GM21737 (cell line): ENCODE results near the gene GEMIN4.
A peak's percentile ranks its signal among the peaks of the same experiment; 100 is the strongest.
"Not testable (repeated sequence)": the region's sequence is repeated elsewhere in the genome, so short reads cannot be mapped to it uniquely, and the experiment has no call there.

Experiments
- ATAC-seq: cut with Tn5 transposase; IDR thresholded peaks from one replicate; pipeline ENCODE4 v1.9.1; 2021; ENCODE audit warnings: mild to moderate bottlenecking, moderate library complexity; ENCODE audit not compliant: unreplicated experiment

The GEMIN4 gene

GRCh38 chr17:781805-782731, 30.0 kb upstream of the GEMIN4 start, which contains the start of the genes GLOD4 and MRM3:
TSS of gene GLOD4 (minus strand) at chr17:782280. CDS start at chr17:782255, 25 bp downstream.
TSS of gene MRM3 (plus strand) at chr17:782353. CDS start at chr17:782379, 26 bp downstream.
- ATAC-seq: peak; percentile 80

DNA sequence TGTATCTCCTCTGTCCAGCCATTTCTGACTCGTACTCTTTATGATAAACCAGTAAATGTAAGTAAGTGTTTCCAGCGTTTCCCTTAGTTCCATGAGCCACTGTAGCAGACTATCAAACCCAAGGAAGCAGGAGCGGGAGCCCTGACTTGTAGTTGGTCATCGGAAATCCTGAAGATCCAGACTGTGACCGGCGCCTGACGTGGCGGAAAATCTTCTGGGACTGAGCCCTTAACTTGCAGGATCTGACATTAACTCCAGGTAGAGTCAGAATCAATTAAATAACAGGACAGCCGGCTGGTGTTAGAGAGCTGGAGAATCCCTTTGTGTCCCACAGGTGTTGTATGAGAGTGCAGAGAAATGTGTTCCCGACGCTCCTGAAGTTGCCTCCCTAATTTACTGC, 26.0 kb upstream of the GEMIN4 start:
- ATAC-seq: no peak

GRCh38 chr17:774313-774584, 22.2 kb upstream of the GEMIN4 start:
- ATAC-seq: no peak

GRCh38 chr17:773467-774312, 21.6 kb upstream of the GEMIN4 start:
- ATAC-seq: no peak

- ATAC-seq: no peak
Observed at GRCh38 chr17:773016-773415, 21.0 kb upstream of the GEMIN4 start.

DNA sequence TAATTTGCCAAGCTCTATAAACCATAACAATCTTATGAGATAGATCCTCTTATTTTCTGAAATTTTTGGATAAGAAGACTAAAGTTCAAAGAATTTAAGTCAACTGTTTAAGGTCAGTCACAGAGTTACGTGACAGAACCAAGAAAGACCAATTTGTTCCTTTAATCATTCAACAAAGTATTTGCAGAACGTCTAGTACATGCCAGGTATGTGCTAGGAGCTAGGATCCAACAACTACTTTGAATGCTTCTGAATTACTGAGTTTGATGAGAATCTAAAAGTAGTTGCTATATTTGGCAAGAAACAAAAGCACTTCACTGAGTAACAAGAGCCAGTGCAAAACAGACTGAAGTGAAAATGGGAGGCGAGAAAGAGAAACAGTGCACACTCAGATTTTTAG, 15.0 kb upstream of the GEMIN4 start:
- ATAC-seq: no peak

DNA sequence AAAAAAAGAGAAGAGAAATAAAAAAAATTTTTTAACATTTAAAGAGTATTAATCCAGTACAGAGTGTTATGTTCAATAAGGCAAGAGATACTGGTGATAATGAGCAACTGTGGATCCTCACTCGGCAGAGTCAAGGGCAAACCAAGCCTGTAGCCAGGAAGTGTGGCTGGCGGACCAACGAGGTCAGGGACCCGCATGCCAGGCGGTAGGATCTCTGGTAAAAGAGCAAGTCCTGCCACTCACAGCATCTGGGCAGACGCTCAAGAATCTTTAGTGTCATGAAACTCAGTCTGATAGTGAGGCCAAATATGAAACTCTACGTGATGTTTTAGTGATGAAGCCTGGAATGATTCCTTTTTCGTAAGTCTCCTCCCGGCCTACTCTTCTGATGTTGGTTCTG, 8.3 kb upstream of the GEMIN4 start:
- ATAC-seq: no peak

DNA sequence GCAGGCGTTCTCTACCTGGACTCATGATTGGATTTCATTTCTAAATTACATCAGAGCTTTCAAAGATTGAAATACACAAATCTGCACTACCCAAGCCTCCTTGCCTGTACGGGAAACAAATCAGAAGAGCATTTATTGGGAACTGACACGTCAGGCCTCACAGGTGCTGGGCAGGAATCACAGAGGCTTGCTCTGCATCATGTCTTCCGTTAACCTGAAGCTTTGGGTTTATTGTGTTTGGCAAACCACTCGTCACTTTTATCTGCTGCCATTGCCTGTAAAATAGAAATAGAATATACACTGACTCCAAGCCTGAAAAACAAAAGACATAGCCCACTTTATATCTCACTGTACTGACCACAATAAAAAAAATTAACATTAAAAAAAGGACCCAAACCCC, 7.9 kb upstream of the GEMIN4 start:
- no peak for ATAC-seq

- not testable (repeated sequence) for ATAC-seq
Observed at GRCh38 chr17:756010-756567, 4.0 kb upstream of the GEMIN4 start.

- ATAC-seq: not testable (repeated sequence)
Observed at GRCh38 chr17:755319-755961, 3.4 kb upstream of the GEMIN4 start.

DNA sequence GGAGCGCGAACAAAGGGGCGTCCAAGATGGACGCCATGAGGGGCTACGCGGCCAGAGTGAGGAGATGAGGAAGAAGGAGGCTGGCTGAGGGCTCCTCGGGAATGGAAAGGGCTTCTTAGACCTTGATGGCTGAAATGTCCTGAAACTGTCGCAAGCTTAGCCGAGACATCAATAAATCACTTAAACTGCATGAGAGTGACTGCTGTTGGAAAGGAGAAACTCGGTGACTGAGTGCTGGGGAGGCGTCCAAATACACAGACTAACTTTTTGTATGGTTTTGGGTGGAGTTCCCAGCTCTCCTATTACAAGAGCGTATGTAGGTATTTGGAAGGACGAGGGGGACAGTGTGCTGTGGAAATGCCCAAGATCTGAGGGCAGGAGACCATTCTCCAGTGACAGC, 1.4 kb upstream of the GEMIN4 start:
- ATAC-seq: no peak

DNA sequence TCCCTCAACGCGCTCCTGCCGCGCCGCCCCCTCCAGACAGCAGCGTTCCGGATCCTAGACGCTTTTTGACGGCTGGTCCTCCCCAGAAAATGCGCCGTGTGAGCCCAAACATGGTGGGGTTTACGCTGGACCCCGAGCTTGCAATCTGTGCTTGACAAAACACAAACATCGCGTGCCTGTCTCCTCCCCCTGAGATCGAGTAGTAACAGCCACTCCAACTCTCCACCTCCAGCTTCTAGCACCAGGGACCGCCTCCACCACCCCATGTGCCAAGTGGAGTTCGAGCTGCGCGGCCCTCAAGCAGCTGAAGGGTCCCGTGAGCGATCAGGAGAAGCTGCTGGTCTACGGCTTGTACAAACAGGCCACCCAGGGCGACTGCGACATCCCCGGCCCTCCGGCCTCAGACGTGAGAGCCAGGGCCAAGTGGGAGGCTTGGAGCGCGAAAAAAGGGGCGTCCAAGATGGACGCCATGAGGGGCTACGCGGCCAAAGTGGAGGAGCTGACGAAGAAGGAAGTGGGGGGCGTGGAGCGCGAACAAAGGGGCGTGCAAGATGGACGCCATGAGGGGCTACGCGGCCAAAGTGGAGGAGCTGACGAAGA, 656 bp upstream of the GEMIN4 start:
- ATAC-seq: peak; percentile 8

DNA sequence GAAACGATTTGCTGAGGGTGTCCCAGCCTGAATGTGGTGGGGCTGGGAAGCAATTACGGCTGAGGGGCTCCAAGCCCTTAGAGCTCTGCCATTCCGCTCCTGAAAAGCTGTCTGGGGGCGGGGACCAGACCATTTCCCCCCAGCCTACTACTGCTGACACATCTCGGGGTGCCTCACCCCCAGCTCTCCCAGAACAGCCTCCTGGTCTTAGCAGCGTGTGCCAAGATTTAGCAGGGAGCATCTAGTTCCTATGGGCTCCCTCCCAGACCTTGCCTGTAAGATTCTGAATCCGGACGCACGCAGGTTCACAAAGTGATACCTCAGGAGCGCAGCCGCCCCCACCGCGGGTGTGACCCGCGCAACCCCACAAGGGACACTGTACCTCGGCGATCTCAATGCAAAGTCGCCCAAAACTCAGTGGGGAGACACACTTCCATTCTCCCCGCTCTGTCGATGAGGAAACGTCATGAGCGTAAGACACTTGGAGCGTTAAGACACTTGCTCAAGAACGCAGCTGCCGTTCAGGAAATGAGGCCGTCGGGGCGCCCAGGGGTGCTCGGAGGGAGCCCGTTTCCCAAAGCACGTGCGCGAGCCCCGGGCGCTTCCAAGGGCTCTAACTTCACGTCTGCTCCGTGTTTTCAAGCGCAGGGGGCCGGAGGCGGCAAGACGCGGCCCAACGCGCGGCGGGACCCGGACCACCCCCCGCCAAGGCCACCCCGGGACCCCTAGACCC, 629 bp downstream of the GEMIN4 start:
- peak; percentile 32 for ATAC-seq

- ATAC-seq: no peak
Observed at GRCh38 chr17:750431-751037, 1.5 kb downstream of the GEMIN4 start.

DNA sequence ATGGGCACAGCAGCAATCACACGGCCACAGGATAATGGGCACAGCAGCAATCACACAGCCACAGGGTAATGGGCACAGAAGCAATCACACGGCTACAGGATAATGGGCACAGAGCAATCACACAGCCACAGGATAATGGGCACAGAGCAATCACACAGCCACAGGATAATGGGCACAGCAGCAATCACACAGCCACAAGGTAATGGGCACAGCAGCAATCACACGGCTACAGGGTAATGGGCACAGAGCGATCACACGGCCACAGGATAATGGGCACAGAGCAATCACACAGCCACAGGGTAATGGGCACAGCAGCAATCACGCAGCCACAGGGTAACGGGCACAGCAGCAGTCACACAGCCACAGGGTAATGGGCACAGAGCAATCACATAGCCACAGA, 2.7 kb downstream of the GEMIN4 start:
- ATAC-seq: not testable (repeated sequence)

GRCh38 chr17:748604-749003, 3.5 kb downstream of the GEMIN4 start:
- not testable (repeated sequence) for ATAC-seq

GRCh38 chr17:746783-747629, 5.1 kb downstream of the GEMIN4 start:
- no peak for ATAC-seq

DNA sequence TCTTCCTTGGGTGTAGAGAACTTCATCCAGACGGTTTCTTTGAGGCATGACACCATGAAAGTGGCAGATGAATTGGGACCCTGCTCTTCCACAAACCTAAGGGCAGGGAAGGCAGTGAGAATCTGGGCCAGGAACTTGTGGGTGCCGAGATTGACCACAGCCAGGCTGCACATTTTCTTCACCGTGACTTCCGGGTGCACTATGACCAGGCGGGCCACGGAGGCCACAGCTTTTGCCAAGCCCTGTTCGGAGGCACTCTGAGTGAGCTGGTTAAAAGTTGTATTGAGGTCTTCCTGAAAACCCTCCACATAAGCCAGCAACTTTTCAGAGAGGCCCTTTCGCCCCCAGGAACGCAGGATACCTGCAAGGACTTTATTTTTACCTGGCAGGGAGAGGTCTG, 5.9 kb downstream of the GEMIN4 start:
- ATAC-seq: no peak

GRCh38 chr17:745406-745805, 6.7 kb downstream of the GEMIN4 start:
- no peak for ATAC-seq
